HG03432 (cell line): ENCODE results near the gene AR.

Experiments used
- ATAC-seq: cut with Tn5 transposase; IDR thresholded peaks from one replicate; pipeline ENCODE4 v1.9.1; 2021; ENCODE audit warnings: mild to moderate bottlenecking, moderate library complexity; ENCODE audit not compliant: unreplicated experiment

Gene AR

GRCh38 chrX:67563469-67564448 is 19.9 kb downstream of the AR start:
- ATAC-seq = no peak

GRCh38 chrX:67564475-67564874 is 20.7 kb downstream of the AR start:
- ATAC-seq = no peak

GRCh38 chrX:67568769-67569168 is 24.9 kb downstream of the AR start:
- no peak for ATAC-seq

GRCh38 chrX:67570839-67571238 is 27.0 kb downstream of the AR start:
- no peak for ATAC-seq

- no peak for ATAC-seq
Measured at GRCh38 chrX:67574696-67575095, 30.9 kb downstream of the AR start.

- no peak for ATAC-seq
Measured at GRCh38 chrX:67582436-67582835, 38.6 kb downstream of the AR start.

- ATAC-seq = no peak
Measured at GRCh38 chrX:67583171-67583570, 39.4 kb downstream of the AR start.

- ATAC-seq = no peak
Measured at GRCh38 chrX:67585401-67585800, 41.6 kb downstream of the AR start.

- no peak for ATAC-seq
Measured at GRCh38 chrX:67587946-67588624, 44.3 kb downstream of the AR start.

GRCh38 chrX:67596839-67597790 is 53.3 kb downstream of the AR start:
- no peak for ATAC-seq

GRCh38 chrX:67599532-67599931 is 55.7 kb downstream of the AR start:
- no peak for ATAC-seq

- ATAC-seq = no peak
Measured at GRCh38 chrX:67601771-67602170, 58.0 kb downstream of the AR start.

- ATAC-seq = peak; percentile 73
Measured at GRCh38 chrX:67604979-67605703, 61.3 kb downstream of the AR start.

GRCh38 chrX:67607466-67607865 is 63.6 kb downstream of the AR start:
- no peak for ATAC-seq

- ATAC-seq = peak; percentile 55
Measured at GRCh38 chrX:67610282-67610681, 66.5 kb downstream of the AR start.

GRCh38 chrX:67612231-67612630 is 68.4 kb downstream of the AR start:
- ATAC-seq = no peak

GRCh38 chrX:67613366-67613765 is 69.5 kb downstream of the AR start:
- ATAC-seq = no peak

GRCh38 chrX:67613996-67614395 is 70.2 kb downstream of the AR start:
- ATAC-seq = no peak

- ATAC-seq = no peak
Measured at GRCh38 chrX:67614423-67614822, 70.6 kb downstream of the AR start.

- peak; percentile 93 for ATAC-seq
Measured at GRCh38 chrX:67619253-67619652, 75.4 kb downstream of the AR start.
